Measurements from ENCODE around the gene MSRB3.
"Not testable (repeated sequence)": the region's sequence is repeated elsewhere in the genome, so short reads cannot be mapped to it uniquely, and the experiment has no call there.

The MSRB3 gene

GRCh38 chr12:65460063-65460462, 181.6 kb downstream of the MSRB3 start:
- DNase-seq, result no peak

DNA sequence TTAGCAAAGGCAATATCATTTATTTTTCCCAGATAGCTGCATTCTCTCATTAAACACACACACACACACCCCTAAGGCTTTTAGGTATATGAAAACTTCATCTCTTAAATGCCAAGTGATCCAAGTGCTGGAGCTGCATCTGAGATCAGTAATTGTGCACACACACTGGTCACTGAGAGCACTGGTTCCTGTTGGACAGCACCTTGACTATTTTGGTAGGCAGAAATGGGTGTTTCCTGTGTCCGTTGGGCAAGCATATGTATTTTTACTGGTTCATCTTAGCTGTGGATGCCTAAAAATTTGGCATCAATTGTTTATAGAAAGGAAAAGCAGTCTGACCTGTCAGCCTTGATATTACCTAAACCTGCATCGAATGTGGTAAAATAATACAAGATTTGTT, 182.5 kb downstream of the MSRB3 start:
- no peak for DNase-seq

GRCh38 chr12:65462484-65462883, 184.0 kb downstream of the MSRB3 start:
- DNase-seq, result no peak

- no peak for DNase-seq
These were observed 184.6 kb downstream of the MSRB3 start for GRCh38 chr12:65463082-65463481.

- DNase-seq, result no peak
These were observed 185.1 kb downstream of the MSRB3 start for GRCh38 chr12:65463611-65464010.

- no peak for DNase-seq
These were observed 186.4 kb downstream of the MSRB3 start for GRCh38 chr12:65464930-65465329.

DNA sequence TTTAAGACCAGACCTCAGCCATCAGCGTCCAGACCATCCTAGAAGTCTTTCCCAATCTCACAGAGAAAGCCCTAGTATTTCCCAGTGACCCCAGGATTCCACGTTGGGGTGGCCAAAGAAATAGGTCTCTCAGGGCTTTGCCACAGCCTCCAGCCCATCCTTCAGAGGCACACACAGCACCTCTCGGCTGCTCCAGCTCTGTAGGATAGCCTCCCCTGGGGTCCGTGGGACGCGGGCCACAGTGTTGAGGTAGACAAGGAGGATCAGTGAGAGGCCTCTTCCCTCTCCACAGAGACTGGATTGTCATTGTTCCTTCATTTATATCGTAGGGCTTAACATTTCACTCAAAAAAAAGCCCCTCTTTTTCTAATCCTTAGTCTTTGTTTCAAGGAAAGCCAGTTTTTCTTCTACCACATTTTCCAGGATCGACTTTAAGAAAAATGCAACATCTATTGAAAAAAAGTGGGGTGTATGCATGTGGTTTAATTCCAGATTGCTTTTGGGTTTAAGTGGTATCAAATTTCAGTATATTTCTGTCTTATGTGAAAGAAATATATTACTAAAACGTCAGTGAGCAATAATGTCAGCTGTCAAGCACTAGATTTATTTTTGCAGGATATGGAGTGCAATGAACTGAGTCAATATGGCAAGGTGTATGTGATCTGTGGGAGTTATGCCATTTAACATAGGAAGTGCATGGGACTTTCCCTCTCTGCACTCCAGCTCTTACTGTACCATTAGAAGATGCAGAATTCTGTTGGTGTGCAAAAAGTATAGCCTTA, 187.5 kb downstream of the MSRB3 start:
- DNase-seq, result no peak

- DNase-seq, result no peak
These were observed 188.4 kb downstream of the MSRB3 start for GRCh38 chr12:65466911-65467310.

- DNase-seq, result no peak
These were observed 191.8 kb downstream of the MSRB3 start for GRCh38 chr12:65470256-65470655.

GRCh38 chr12:65472079-65472478, 193.6 kb downstream of the MSRB3 start:
- DNase-seq, result no peak

DNA sequence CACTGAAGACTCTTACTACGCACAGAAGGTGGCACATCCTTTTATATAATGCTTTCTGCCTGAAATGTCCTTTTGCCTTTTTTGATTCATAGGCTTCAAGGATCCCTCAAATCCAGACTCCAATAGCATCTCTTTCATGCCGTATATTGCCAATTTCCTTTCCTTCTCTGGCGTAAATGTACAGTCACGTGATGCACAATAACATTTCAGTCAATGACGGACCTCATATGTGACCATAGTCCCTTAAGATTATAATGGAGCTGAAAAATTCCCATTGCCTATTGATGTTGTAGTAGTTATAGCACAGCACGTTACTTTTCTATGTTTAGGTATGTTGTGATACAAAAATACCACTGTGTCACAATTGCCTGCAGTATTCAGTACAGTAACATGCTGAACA, 196.3 kb downstream of the MSRB3 start:
- DNase-seq, result no peak

- DNase-seq, result no peak
These were observed 199.2 kb downstream of the MSRB3 start for GRCh38 chr12:65477721-65478120.

DNA sequence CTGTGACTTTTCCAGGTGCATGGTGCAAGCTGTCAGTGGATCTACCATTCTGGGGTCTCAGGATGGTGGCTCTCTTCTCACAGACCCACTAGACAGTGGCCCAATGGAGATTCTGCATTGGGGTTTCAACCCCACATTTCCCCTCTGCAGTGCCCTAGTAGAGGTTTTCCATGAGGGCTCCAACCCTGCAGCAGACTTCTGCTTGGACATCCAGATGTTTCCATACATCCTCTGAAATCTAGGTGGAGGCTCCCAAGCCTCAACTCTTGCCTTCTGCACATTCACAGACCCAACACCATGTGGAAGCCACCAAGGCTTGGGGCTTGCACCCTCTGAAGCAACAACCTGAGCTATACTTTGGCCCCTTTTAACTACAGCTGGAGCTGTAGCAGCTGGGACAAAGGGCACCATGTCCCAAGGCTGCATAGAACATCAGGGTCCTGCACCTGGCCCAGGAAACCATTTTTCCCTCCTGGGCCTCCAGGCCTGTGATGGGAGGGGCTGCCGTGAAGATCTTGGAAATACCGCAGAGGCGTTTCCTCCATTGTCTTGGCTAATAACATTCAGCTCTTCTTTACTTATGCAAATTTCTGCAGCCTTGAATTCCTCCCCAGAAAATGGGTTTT, 205.5 kb downstream of the MSRB3 start:
- DNase-seq, result not testable (repeated sequence)

DNA sequence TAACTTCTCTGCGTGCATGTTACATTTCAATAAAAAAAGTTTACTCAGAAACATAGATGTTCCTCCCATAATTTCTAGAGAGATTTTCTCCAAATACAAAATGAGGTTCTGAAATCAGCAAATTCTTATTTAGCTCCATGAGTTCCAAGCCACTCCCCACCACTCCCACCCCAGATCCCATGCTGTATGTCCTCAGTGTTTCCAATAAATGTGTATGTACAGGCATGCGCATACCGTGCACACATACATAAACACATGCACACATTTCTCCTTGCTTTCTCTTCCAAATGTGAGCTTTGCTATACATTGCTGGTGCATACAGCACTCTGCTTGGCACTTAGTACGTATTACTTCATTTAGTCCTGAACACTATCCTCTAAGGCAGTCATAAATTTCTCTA, 209.7 kb downstream of the MSRB3 start:
- no peak for DNase-seq

DNA sequence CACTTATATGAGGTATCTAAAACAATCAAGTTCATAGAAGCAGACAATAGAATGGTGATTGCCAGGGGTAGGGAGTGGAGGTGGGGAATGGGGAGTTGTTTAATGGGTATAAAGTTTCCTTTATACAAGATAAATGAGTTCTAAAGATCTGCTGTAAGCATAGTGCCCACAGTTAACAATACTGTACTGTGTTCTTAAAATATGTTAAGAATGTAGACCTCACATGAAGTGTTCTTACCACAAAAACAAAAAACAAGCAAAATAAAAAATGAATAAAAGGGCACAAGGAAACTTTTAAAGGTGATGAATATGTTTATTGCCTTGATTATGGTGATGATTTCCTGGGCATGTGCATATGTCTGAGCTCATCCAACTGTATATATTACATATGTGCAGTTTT, 211.8 kb downstream of the MSRB3 start:
- no peak for DNase-seq

- no peak for DNase-seq
These were observed 214.8 kb downstream of the MSRB3 start for GRCh38 chr12:65492998-65493912.

- no peak for DNase-seq
These were observed 215.4 kb downstream of the MSRB3 start for GRCh38 chr12:65493913-65494245.

GRCh38 chr12:65494537-65494936, 216.1 kb downstream of the MSRB3 start:
- no peak for DNase-seq

DNA sequence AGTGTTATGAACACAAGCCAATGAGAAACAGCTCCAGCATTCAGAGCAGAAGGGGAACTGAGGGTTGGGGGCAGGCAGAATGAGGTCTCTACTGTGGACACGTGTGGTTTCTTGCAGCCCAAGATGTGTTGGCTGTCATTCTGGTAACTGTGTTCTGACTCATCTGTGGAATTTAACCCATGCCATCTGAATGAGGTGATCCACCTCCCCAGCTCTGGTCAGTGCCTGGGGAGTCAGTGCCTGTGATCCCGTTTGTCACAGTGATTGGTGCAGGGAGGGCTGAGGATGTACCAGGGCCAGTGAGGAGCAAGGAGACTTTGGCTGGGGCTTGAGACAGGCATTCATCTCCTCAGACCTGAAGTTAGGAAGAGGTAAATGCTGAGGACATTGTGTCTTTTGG, 216.8 kb downstream of the MSRB3 start:
- no peak for DNase-seq

DNA sequence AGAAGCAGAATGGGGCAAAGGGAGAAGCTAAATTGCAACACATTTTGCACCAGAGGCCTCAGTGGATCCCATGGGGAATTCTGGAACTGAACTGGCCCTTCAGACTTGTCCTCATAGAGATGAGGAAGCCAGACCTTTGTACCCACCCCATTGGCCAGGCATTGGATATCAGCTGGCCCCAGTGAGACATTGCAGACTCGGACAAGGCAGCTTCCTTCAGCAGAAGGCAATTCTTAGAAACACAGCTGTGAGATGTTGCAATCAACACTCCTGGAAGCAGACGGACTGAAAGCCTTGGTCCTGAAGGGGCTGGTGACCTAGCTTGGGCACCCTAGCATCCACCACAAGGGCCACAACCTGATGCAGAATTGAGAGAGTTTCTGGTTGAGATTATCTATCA, 218.1 kb downstream of the MSRB3 start:
- no peak for DNase-seq

- no peak for DNase-seq
These were observed 219.2 kb downstream of the MSRB3 start for GRCh38 chr12:65497660-65498059.

GRCh38 chr12:65499167-65499566, 220.7 kb downstream of the MSRB3 start:
- no peak for DNase-seq

GRCh38 chr12:65500091-65500900, 221.8 kb downstream of the MSRB3 start:
- DNase-seq, result peak; percentile 40

All from retina (tissue), 1 donor.